HepG2 (cell line): ENCODE data around the gene VAC14. TPM values are rescaled to one million over a fixed set of nuclear protein-coding genes. Genes with fewer than 3 reads are reported as not detected.
A peak's percentile ranks its signal among the peaks of the same experiment; 100 is the strongest.

ENCODE experiments used
- GTF2F1 ChIP-seq: fragments of 150-350 bp; IDR thresholded peaks from 2 replicates; pipeline ENCODE4 v1.6.1; 2014; ENCODE audit warnings: low read length
- HDAC1 ChIP-seq: sonication (generic); formaldehyde crosslinking; IDR thresholded peaks from 2 replicates; pipeline ENCODE4 v1.5.1; 2020; ENCODE audit warnings: mild to moderate bottlenecking, missing genetic modification reagents
- HNF4G ChIP-seq, 2 experiments: sonication (generic) in 1 of 2; formaldehyde crosslinking in 1 of 2; IDR thresholded peaks; 2 replicates each; pipeline versions ENCODE4 v1.4.0 to v1.6.1; 2011 to 2020; ENCODE audit warnings: borderline replicate concordance in 2 of 2, low read depth in 2 of 2, mild to moderate bottlenecking in 2 of 2, low read length in 1 of 2, missing genetic modification reagents in 1 of 2, moderate library complexity in 1 of 2
- KDM5B ChIP-seq: sonication (generic); formaldehyde crosslinking; IDR thresholded peaks from 2 replicates; pipeline ENCODE4 v1.4.0; 2020; ENCODE audit warnings: missing genetic modification reagents, mild to moderate bottlenecking, borderline replicate concordance
- MBD4 ChIP-seq: IDR thresholded peaks from 2 replicates; pipeline ENCODE4 v1.6.1; 2012; ENCODE audit warnings: low read length, inconsistent platforms, borderline replicate concordance
- MEF2D ChIP-seq: sonication (generic); formaldehyde crosslinking; IDR thresholded peaks from 2 replicates; pipeline ENCODE4 v1.5.1; 2020; ENCODE audit warnings: mild to moderate bottlenecking, missing genetic modification reagents
- MYC ChIP-seq: sonication (generic); formaldehyde crosslinking; IDR thresholded peaks from 2 replicates; pipeline ENCODE4 v1.9.0; 2021; ENCODE audit warnings: missing genetic modification reagents, borderline replicate concordance
- NFKBIZ ChIP-seq: IDR thresholded peaks from 2 replicates; pipeline ENCODE4 v1.6.1; 2018; ENCODE audit warnings: missing genetic modification reagents, missing compliant biosample characterization
- PCBP2 ChIP-seq: fragments of 200-400 bp; formaldehyde crosslinking; optimal IDR thresholded peaks from 2 replicates; pipeline ENCODE3; 2018; ENCODE audit warnings: low read length, low read depth; ENCODE audit not compliant: poor library complexity, severe bottlenecking
- RFX3 ChIP-seq: IDR thresholded peaks from 2 replicates; pipeline ENCODE4 v1.6.1; 2016; ENCODE audit warnings: missing biosample characterization, missing genetic modification reagents
- SMAD9 ChIP-seq: sonication (generic); formaldehyde crosslinking; IDR thresholded peaks from 2 replicates; pipeline ENCODE4 v1.5.1; 2020; ENCODE audit warnings: mild to moderate bottlenecking, missing genetic modification reagents
- SRF ChIP-seq: IDR thresholded peaks from 2 replicates; pipeline ENCODE4 v1.6.1; 2011; ENCODE audit warnings: mild to moderate bottlenecking, low read depth, low read length, moderate library complexity
- SSRP1 ChIP-seq: IDR thresholded peaks from 2 replicates; pipeline ENCODE4 v1.6.1; 2016; ENCODE audit warnings: control low read depth
- TCF7L2 ChIP-seq: IDR thresholded peaks from 2 replicates; pipeline ENCODE4 v1.6.1; 2011; ENCODE audit warnings: mild to moderate bottlenecking, low read depth, low read length, moderate library complexity
- ZNF614 ChIP-seq: IDR thresholded peaks from 2 replicates; pipeline ENCODE4 v1.6.1; 2018; ENCODE audit warnings: missing biosample characterization, missing genetic modification reagents, inconsistent platforms, borderline replicate concordance
- ZNF709 ChIP-seq: sonication (generic); formaldehyde crosslinking; IDR thresholded peaks from 2 replicates; pipeline ENCODE4 v1.5.0; 2020; ENCODE audit warnings: mild to moderate bottlenecking, missing genetic modification reagents
- ZNF841 ChIP-seq: sonication (generic); formaldehyde crosslinking; IDR thresholded peaks from 2 replicates; pipeline ENCODE4 v1.8.1; 2023; ENCODE audit warnings: missing genetic modification reagents, borderline replicate concordance
- ZSCAN29 ChIP-seq: sonication (generic); formaldehyde crosslinking; conservative IDR thresholded peaks from 2 replicates; pipeline ENCODE4 v1.4.0; 2020; ENCODE audit warnings: mild to moderate bottlenecking, missing genetic modification reagents
- polyA plus RNA-seq, 8 experiments: library from polyadenylated mRNA; depleted of rRNA in 3 of 8; stranded (reverse) in 7 of 8; unstranded in 1 of 8; fragments of >200 nt; fragmentation: Illumina TruSeq in 4 of 8; extraction: Trizol in 4 of 8; gene quantifications; 2 replicates each; pipeline versions ENCODE4 v1.2.1 to v1.2.3, GENCODE V29; 2011 to 2016; ENCODE audit warnings: low read depth in 4 of 8, missing spikeins in 1 of 8, mixed read lengths in 1 of 8; ENCODE audit not compliant: insufficient read depth in 1 of 8
- total RNA-seq, 5 experiments: library from RNA; depleted of rRNA; stranded (reverse); fragments of >200 nt; fragmentation: Illumina TruSeq; extraction: Trizol; gene quantifications; 2 replicates each; pipeline ENCODE4 v1.2.3, GENCODE V29; 2016; ENCODE audit warnings: low read depth in 1 of 5
- TF ChIP-seq, protein P1 (sequence below): sonication (generic); formaldehyde crosslinking; IDR thresholded peaks from 2 replicates; pipeline ENCODE4 v1.9.0; 2021; ENCODE audit warnings: missing genetic modification reagents, mild to moderate bottlenecking, borderline replicate concordance
- TF ChIP-seq, protein P2 (sequence below): sonication (generic); formaldehyde crosslinking; IDR thresholded peaks from 2 replicates; pipeline ENCODE4 v1.4.0; 2020; ENCODE audit warnings: mild to moderate bottlenecking, missing genetic modification reagents
- TF ChIP-seq, protein P3 (sequence below): sonication (generic); formaldehyde crosslinking; IDR thresholded peaks from 2 replicates; pipeline ENCODE4 v1.5.0; 2020; ENCODE audit warnings: missing genetic modification reagents, mild to moderate bottlenecking, borderline replicate concordance
- TF ChIP-seq, protein P4 (sequence below): sonication (generic); formaldehyde crosslinking; IDR thresholded peaks from 2 replicates; pipeline ENCODE4 v1.5.1; 2020; ENCODE audit warnings: missing genetic modification reagents, mild to moderate bottlenecking, borderline replicate concordance
- TF ChIP-seq, protein P5 (sequence below): sonication (generic); formaldehyde crosslinking; IDR thresholded peaks from 2 replicates; pipeline ENCODE4 v1.4.0; 2020; ENCODE audit warnings: missing genetic modification reagents

Gene VAC14
- total and polyA plus RNA-seq, 2 of the 13 experiments (the other 11 are each of a cell fraction or from before 2014, with no cell fraction given), result 23.5 to 24.6 TPM

DNA sequence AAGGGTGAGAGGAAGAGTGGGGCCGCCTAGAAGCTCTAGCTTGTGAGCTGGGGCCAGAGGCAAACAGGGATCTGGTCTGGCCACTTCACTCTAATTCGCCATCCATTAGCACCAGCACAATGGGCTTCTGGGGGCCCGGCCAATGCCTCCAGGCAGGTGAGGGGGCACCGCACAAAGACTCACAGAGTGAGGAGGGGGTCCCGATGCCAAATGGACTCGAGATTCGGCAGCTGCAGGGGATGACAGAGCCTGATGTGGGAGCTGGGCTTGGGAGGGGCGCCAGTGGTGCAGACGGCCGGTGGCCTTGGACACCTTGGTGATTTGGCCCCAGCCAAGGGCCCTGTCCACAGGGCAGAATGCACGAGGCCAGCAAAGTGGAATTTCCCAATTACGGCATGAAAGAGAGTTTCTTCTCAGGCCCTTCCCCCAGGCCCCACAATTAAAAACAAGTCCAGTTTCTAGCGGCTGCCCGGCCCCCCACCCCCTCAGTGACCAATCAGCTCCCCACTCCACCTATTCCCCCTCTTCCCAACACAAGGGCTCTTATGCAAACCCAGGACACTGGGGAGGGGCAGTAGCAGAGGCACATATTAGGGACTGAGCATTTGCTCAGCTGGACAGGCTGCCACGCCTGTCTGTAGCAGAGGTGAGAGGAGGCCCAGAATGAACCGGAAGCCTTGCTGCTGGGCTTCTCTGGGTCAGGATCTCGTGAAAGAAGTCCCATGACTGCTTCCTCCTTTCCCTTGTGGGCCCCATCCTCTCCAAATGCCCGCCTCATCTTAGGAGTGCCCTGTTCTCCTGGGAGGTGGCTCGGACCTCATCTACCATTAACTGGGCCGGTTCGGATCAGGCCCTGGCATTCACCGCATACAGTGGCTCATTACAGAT, 75.7 kb downstream of the VAC14 start (continued):
- TF ChIP-seq, protein P1, sequence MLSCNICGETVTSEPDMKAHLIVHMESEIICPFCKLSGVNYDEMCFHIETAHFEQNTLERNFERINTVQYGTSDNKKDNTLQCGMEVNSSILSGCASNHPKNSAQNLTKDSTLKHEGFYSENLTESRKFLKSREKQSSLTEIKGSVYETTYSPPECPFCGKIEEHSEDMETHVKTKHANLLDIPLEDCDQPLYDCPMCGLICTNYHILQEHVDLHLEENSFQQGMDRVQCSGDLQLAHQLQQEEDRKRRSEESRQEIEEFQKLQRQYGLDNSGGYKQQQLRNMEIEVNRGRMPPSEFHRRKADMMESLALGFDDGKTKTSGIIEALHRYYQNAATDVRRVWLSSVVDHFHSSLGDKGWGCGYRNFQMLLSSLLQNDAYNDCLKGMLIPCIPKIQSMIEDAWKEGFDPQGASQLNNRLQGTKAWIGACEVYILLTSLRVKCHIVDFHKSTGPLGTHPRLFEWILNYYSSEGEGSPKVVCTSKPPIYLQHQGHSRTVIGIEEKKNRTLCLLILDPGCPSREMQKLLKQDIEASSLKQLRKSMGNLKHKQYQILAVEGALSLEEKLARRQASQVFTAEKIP, result no peak
- TF ChIP-seq SSRP1 (no peak), TCF7L2 (no peak), SMAD9 (CRISPR knock-in tag) (0 out of 2 replicates have a peak, but pooled peaks have one; percentile 38), ZNF709 (CRISPR knock-in tag) (no peak), ZSCAN29 (CRISPR knock-in tag) (0 out of 2 replicates have a peak, but pooled peaks have one; percentile 53), ZNF614 (CRISPR knock-in tag) (peak; percentile 83; the same call in 1 of the 2 replicates), PCBP2 (no peak), RFX3 (CRISPR knock-in tag) (no peak), NFKBIZ (CRISPR knock-in tag) (peak; percentile 87), SRF (peak; percentile 81), MYC (CRISPR knock-in tag) (peak; percentile 97), ZNF841 (CRISPR knock-in tag) (no peak), KDM5B (CRISPR knock-in tag) (peak; percentile 63; the same call in 1 of the 2 replicates), HNF4G (IDR thresholded peaks at IDR 0.05; ENCODE audit: borderline replicate concordance, low read depth, low read length) (peak; percentile 86), HNF4G (CRISPR knock-in tag; IDR thresholded peaks at IDR 0.05; ENCODE audit: borderline replicate concordance, low read depth) (no peak), MEF2D (CRISPR knock-in tag) (peak; percentile 49), GTF2F1 (0 out of 2 replicates have a peak, but pooled peaks have one; percentile 14), MBD4 (0 out of 2 replicates have a peak, but pooled peaks have one; percentile 54), HDAC1 (CRISPR knock-in tag) (peak; percentile 90)
- TF ChIP-seq, protein P2, sequence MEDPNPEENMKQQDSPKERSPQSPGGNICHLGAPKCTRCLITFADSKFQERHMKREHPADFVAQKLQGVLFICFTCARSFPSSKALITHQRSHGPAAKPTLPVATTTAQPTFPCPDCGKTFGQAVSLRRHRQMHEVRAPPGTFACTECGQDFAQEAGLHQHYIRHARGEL (CRISPR knock-in tag), result no peak
- TF ChIP-seq, protein P3, sequence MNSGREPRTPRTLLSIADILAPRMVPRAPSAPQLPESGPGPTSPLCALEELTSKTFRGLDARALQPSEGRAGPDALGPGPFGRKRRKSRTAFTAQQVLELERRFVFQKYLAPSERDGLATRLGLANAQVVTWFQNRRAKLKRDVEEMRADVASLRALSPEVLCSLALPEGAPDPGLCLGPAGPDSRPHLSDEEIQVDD (CRISPR knock-in tag), result peak; percentile 68; the same call in 1 of the 2 replicates
- TF ChIP-seq, protein P4, sequence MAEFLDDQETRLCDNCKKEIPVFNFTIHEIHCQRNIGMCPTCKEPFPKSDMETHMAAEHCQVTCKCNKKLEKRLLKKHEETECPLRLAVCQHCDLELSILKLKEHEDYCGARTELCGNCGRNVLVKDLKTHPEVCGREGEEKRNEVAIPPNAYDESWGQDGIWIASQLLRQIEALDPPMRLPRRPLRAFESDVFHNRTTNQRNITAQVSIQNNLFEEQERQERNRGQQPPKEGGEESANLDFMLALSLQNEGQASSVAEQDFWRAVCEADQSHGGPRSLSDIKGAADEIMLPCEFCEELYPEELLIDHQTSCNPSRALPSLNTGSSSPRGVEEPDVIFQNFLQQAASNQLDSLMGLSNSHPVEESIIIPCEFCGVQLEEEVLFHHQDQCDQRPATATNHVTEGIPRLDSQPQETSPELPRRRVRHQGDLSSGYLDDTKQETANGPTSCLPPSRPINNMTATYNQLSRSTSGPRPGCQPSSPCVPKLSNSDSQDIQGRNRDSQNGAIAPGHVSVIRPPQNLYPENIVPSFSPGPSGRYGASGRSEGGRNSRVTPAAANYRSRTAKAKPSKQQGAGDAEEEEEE (CRISPR knock-in tag), result peak; percentile 97; the same call in 1 of the 2 replicates
- TF ChIP-seq, protein P5, sequence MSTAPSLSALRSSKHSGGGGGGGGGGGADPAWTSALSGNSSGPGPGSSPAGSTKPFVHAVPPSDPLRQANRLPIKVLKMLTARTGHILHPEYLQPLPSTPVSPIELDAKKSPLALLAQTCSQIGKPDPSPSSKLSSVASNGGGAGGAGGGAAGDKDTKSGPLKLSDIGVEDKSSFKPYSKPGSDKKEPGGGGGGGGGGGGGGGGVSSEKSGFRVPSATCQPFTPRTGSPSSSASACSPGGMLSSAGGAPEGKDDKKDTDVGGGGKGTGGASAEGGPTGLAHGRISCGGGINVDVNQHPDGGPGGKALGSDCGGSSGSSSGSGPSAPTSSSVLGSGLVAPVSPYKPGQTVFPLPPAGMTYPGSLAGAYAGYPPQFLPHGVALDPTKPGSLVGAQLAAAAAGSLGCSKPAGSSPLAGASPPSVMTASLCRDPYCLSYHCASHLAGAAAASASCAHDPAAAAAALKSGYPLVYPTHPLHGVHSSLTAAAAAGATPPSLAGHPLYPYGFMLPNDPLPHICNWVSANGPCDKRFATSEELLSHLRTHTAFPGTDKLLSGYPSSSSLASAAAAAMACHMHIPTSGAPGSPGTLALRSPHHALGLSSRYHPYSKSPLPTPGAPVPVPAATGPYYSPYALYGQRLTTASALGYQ (CRISPR knock-in tag), result peak; percentile 67
